GM12878 (cell line): ENCODE results near the gene EFNA4. TPM values are rescaled to one million over a fixed set of nuclear protein-coding genes. Genes with fewer than 3 reads are reported as not detected.

ENCODE experiments used
- BCL11A ChIP-seq: IDR thresholded peaks from 2 replicates; pipeline ENCODE4 v1.6.1; 2011; ENCODE audit warnings: low read depth, low read length
- CBFB ChIP-seq: IDR thresholded peaks from 2 replicates; pipeline ENCODE4 v1.6.1; 2016; ENCODE audit warnings: antibody characterized with exemption, low read depth
- CBX5 ChIP-seq: sonication (generic); IDR thresholded peaks from 2 replicates; pipeline ENCODE4 v1.6.1; 2016; ENCODE audit warnings: low read depth, moderate library complexity, mild to moderate bottlenecking, inconsistent platforms
- ESRRA ChIP-seq: IDR thresholded peaks from 2 replicates; pipeline ENCODE4 v1.6.1; 2012; ENCODE audit warnings: mild to moderate bottlenecking, low read length, improper control_type of control experiment
- HDGF ChIP-seq: fragments of 450-650 bp; IDR thresholded peaks from 2 replicates; pipeline ENCODE4 v1.6.1; 2016; ENCODE audit warnings: antibody characterized with exemption
- IKZF1 ChIP-seq: fragments of 450-650 bp; conservative IDR thresholded peaks from 2 replicates; pipeline ENCODE4 v1.6.1; 2017; ENCODE audit warnings: antibody characterized with exemption, mild to moderate bottlenecking
- IKZF2 ChIP-seq, 2 experiments: fragments of 450-650 bp; IDR thresholded peaks; 2 replicates each; pipeline ENCODE4 v1.6.1; 2017; ENCODE audit warnings: mild to moderate bottlenecking in 2 of 2, moderate library complexity in 2 of 2
- MTA2 ChIP-seq: fragments of 450-650 bp; IDR thresholded peaks from 2 replicates; pipeline ENCODE4 v1.6.1; 2016; ENCODE audit warnings: low read depth, mild to moderate bottlenecking, moderate library complexity
- MXI1 ChIP-seq: fragments of 150-350 bp; IDR thresholded peaks from 2 replicates; pipeline ENCODE4 v1.6.1; 2011; ENCODE audit warnings: low read depth, mild to moderate bottlenecking, inconsistent platforms, low read length, improper control_type of control experiment
- SRF ChIP-seq, 2 experiments: IDR thresholded peaks; 2 replicates each; pipeline ENCODE4 v1.6.1; 2011; ENCODE audit warnings: low read depth in 2 of 2, low read length in 2 of 2, mild to moderate bottlenecking in 1 of 2, moderate library complexity in 1 of 2
- polyA plus RNA-seq, 11 experiments: library from polyadenylated mRNA; depleted of rRNA in 4 of 11; unstranded in 6 of 11; stranded (reverse) in 5 of 11; fragments of >200 nt; fragmentation: Nextera tagmentation in 4 of 11; fragmentation: Illumina TruSeq in 1 of 11; extraction: Ambion mirVana in 4 of 11; extraction: Trizol in 1 of 11; gene quantifications; 1 replicate in 1 of 11; 2 replicates in 10 of 11; pipeline versions ENCODE4 v1.2.1 to v1.2.3, GENCODE V29; 2011 to 2016; ENCODE audit warnings: inconsistent platforms in 2 of 11, missing spikeins in 2 of 11, low read depth in 1 of 11
- total RNA-seq, 4 experiments: library from RNA; depleted of rRNA in 3 of 4; stranded (reverse); fragments of >200 nt in 3 of 4; fragmentation: Illumina TruSeq in 1 of 4; extraction: Trizol in 1 of 4; gene quantifications; 2 replicates each; pipeline versions ENCODE4 v1.2.1 to v1.2.3, GENCODE V29; 2013 to 2021
- TF ChIP-seq, protein P1 (sequence below): fragments of 450-650 bp; IDR thresholded peaks from 2 replicates; pipeline ENCODE4 v1.6.1; 2016; ENCODE audit warnings: mild to moderate bottlenecking, moderate library complexity, borderline replicate concordance
- TF ChIP-seq, protein P2 (sequence below): fragments of 450-650 bp; IDR thresholded peaks from 2 replicates; pipeline ENCODE4 v1.6.1; 2017; ENCODE audit warnings: antibody characterized with exemption, mild to moderate bottlenecking, moderate library complexity
- TF ChIP-seq, protein P3 (sequence below): fragments of 450-650 bp; IDR thresholded peaks from 2 replicates; pipeline ENCODE4 v1.6.1; 2017; ENCODE audit warnings: mild to moderate bottlenecking, low read depth, inconsistent platforms; ENCODE audit not compliant: poor library complexity, severe bottlenecking
- TF ChIP-seq, protein P4 (sequence below): fragments of 150-350 bp; IDR thresholded peaks from 2 replicates; pipeline ENCODE4 v1.6.1; 2014; ENCODE audit warnings: mild to moderate bottlenecking, low read depth, low read length

EFNA4 gene
- total and polyA plus RNA-seq, 10 of the 15 experiments (the other 5 are each of a cell fraction or from before 2014, with no cell fraction given) = 0.52 to 14.1 (median 4.8) TPM

DNA sequence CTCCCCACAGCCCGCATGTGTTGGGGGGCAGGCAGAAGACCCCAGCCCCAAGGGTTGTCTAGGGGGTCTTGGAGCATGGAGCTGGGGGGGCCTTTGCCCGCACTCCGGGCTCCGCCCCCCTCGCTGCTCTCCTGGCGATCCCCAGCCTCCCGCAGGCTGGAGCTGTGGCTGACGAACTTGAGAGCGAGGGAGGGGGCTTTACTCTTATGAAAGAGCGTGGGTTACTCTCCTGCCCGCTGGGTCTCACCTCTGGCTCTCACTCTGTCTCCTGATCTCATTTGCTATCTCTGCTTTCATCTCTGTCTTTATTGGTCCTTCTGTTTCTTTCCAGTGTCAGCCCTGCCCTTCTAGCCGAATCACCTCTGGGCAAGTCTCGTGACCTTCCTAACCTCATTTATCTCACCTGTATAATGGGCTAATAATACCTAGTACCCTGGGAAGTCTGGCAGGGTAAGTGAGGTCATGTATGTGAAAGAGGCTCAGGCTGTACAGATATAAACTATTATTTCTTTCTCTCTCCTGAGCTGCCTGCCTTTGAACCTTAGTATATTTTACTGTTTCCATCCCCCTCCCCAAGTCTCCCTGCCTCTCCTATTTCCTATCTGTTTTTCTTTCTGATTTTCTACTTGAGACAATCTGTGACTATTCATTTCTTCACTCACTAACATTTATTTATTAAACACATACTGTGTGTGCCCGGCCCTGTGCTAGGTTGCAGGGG, 731 bp downstream of the EFNA4 start (continued):
- TF ChIP-seq, protein P1, sequence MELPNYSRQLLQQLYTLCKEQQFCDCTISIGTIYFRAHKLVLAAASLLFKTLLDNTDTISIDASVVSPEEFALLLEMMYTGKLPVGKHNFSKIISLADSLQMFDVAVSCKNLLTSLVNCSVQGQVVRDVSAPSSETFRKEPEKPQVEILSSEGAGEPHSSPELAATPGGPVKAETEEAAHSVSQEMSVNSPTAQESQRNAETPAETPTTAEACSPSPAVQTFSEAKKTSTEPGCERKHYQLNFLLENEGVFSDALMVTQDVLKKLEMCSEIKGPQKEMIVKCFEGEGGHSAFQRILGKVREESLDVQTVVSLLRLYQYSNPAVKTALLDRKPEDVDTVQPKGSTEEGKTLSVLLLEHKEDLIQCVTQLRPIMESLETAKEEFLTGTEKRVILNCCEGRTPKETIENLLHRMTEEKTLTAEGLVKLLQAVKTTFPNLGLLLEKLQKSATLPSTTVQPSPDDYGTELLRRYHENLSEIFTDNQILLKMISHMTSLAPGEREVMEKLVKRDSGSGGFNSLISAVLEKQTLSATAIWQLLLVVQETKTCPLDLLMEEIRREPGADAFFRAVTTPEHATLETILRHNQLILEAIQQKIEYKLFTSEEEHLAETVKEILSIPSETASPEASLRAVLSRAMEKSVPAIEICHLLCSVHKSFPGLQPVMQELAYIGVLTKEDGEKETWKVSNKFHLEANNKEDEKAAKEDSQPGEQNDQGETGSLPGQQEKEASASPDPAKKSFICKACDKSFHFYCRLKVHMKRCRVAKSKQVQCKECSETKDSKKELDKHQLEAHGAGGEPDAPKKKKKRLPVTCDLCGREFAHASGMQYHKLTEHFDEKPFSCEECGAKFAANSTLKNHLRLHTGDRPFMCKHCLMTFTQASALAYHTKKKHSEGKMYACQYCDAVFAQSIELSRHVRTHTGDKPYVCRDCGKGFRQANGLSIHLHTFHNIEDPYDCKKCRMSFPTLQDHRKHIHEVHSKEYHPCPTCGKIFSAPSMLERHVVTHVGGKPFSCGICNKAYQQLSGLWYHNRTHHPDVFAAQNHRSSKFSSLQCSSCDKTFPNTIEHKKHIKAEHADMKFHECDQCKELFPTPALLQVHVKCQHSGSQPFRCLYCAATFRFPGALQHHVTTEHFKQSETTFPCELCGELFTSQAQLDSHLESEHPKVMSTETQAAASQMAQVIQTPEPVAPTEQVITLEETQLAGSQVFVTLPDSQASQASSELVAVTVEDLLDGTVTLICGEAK = no peak
- TF ChIP-seq MTA2 (peak; percentile 21; the same call in 1 of the 2 replicates), SRF (IDR thresholded peaks at IDR 0.05; ENCODE audit: low read depth in 2 of 2, low read length in 2 of 2) (no peak), MXI1 (no peak), IKZF1 (no peak), CBX5 (no peak), BCL11A (no peak), ESRRA (peak; percentile 92; the same call in 1 of the 2 replicates), IKZF2 (IDR thresholded peaks at IDR 0.05) (peak in 1 of 2 experiments; percentile 24; a peak in 2 of 4 replicates), CBFB (no peak), HDGF (0 out of 2 replicates have a peak, but pooled peaks have one; percentile 44)
- TF ChIP-seq, protein P2, sequence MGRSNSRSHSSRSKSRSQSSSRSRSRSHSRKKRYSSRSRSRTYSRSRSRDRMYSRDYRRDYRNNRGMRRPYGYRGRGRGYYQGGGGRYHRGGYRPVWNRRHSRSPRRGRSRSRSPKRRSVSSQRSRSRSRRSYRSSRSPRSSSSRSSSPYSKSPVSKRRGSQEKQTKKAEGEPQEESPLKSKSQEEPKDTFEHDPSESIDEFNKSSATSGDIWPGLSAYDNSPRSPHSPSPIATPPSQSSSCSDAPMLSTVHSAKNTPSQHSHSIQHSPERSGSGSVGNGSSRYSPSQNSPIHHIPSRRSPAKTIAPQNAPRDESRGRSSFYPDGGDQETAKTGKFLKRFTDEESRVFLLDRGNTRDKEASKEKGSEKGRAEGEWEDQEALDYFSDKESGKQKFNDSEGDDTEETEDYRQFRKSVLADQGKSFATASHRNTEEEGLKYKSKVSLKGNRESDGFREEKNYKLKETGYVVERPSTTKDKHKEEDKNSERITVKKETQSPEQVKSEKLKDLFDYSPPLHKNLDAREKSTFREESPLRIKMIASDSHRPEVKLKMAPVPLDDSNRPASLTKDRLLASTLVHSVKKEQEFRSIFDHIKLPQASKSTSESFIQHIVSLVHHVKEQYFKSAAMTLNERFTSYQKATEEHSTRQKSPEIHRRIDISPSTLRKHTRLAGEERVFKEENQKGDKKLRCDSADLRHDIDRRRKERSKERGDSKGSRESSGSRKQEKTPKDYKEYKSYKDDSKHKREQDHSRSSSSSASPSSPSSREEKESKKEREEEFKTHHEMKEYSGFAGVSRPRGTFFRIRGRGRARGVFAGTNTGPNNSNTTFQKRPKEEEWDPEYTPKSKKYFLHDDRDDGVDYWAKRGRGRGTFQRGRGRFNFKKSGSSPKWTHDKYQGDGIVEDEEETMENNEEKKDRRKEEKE = no peak
- TF ChIP-seq, protein P3, sequence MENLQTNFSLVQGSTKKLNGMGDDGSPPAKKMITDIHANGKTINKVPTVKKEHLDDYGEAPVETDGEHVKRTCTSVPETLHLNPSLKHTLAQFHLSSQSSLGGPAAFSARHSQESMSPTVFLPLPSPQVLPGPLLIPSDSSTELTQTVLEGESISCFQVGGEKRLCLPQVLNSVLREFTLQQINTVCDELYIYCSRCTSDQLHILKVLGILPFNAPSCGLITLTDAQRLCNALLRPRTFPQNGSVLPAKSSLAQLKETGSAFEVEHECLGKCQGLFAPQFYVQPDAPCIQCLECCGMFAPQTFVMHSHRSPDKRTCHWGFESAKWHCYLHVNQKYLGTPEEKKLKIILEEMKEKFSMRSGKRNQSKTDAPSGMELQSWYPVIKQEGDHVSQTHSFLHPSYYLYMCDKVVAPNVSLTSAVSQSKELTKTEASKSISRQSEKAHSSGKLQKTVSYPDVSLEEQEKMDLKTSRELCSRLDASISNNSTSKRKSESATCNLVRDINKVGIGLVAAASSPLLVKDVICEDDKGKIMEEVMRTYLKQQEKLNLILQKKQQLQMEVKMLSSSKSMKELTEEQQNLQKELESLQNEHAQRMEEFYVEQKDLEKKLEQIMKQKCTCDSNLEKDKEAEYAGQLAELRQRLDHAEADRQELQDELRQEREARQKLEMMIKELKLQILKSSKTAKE = peak; percentile 28
- TF ChIP-seq, protein P4, sequence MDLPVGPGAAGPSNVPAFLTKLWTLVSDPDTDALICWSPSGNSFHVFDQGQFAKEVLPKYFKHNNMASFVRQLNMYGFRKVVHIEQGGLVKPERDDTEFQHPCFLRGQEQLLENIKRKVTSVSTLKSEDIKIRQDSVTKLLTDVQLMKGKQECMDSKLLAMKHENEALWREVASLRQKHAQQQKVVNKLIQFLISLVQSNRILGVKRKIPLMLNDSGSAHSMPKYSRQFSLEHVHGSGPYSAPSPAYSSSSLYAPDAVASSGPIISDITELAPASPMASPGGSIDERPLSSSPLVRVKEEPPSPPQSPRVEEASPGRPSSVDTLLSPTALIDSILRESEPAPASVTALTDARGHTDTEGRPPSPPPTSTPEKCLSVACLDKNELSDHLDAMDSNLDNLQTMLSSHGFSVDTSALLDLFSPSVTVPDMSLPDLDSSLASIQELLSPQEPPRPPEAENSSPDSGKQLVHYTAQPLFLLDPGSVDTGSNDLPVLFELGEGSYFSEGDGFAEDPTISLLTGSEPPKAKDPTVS = no peak
